ENCODE data around the gene GAREM1. TPM values are rescaled to one million over a fixed set of nuclear protein-coding genes. Genes with fewer than 3 reads are reported as not detected.
A peak's percentile ranks its signal among the peaks of the same experiment; 100 is the strongest.

Gene GAREM1
- total and polyA plus RNA-seq, 4 donors, result 3.0 to 13.7 (median 8.5) TPM

- H3K4me1 ChIP-seq (ENCODE audit: control insufficient read depth in 5 of 5, insufficient read depth in 5 of 5, low read length in 5 of 5), result peaks cover 0 to 2% (median 0%) of the 10 kb centered on the region in 5 donors
- ATAC-seq (ENCODE audit: insufficient read depth, low FRiP score), result no peak
- DNase-seq, result no peak
- H3K27ac ChIP-seq (ENCODE audit: low read depth in 1 of 2, low read length in 1 of 2), result no peak overlapping the region
- no peaks in the 10 kb centered on the region for H3K36me3 ChIP-seq (ENCODE audit: control insufficient read depth in 4 of 4, insufficient read depth in 4 of 4, low read length in 4 of 4)
- H3K4me3 ChIP-seq, result no peak overlapping the region
- H3K9me3 ChIP-seq (ENCODE audit: control insufficient read depth in 4 of 4, insufficient read depth in 3 of 4, low read length in 3 of 4), result no peaks in the 10 kb centered on the region
- H3K27me3 ChIP-seq (ENCODE audit: control insufficient read depth in 3 of 3, insufficient read depth in 3 of 3, low read length in 2 of 3), result no peaks in the 10 kb centered on the region
- TF ChIP-seq CTCF (IDR thresholded peaks at IDR 0.05; ENCODE audit: control extremely low read depth, extremely low read depth), result no peak
- WGBS, 2 donors, result 98 to 99% methylated on average over 8 of the region's 8 CpGs
- no peak overlapping the region for H3K9ac ChIP-seq (ENCODE audit: insufficient read depth in 1 of 2, low read length in 2 of 2)
Measured at GRCh38 chr18:32275221-32275620, 195.5 kb downstream of the GAREM1 start.

- H3K4me3 ChIP-seq, result no peak overlapping the region
- no peaks in the 10 kb centered on the region for H3K9me3 ChIP-seq (ENCODE audit: control insufficient read depth in 4 of 4, insufficient read depth in 3 of 4, low read length in 3 of 4)
- peaks cover 0 to 2% (median 0%) of the 10 kb centered on the region in 5 donors for H3K4me1 ChIP-seq (ENCODE audit: control insufficient read depth in 5 of 5, insufficient read depth in 5 of 5, low read length in 5 of 5)
- DNase-seq (peak in 1 of 3 donors; percentile 15), ATAC-seq (ENCODE audit: insufficient read depth, low FRiP score) (no peak)
- H3K36me3 ChIP-seq (ENCODE audit: control insufficient read depth in 4 of 4, insufficient read depth in 4 of 4, low read length in 4 of 4), result peaks cover 0 to 5% (median 1%) of the 10 kb centered on the region in 4 donors
- WGBS, 2 donors, result 90 to 92% methylated on average over 7 of the region's 7 CpGs
- no peaks in the 10 kb centered on the region for H3K27me3 ChIP-seq (ENCODE audit: control insufficient read depth in 3 of 3, insufficient read depth in 3 of 3, low read length in 2 of 3)
- no peak overlapping the region for H3K27ac ChIP-seq (ENCODE audit: low read depth in 1 of 2, low read length in 1 of 2)
- no peak overlapping the region for H3K9ac ChIP-seq (ENCODE audit: insufficient read depth in 1 of 2, low read length in 2 of 2)
- no peak for TF ChIP-seq CTCF (IDR thresholded peaks at IDR 0.05; ENCODE audit: control extremely low read depth, extremely low read depth)
Measured at GRCh38 chr18:32274307-32274706, 196.4 kb downstream of the GAREM1 start.

- Histone ChIP-seq H3K27me3 (ENCODE audit: control insufficient read depth in 3 of 3, insufficient read depth in 3 of 3, low read length in 2 of 3) (no peaks in the 10 kb centered on the region), H3K9me3 (ENCODE audit: control insufficient read depth in 4 of 4, insufficient read depth in 3 of 4, low read length in 3 of 4) (no peaks in the 10 kb centered on the region), H3K4me3 (no peak overlapping the region), H3K27ac (ENCODE audit: low read depth in 1 of 2, low read length in 1 of 2) (no peak overlapping the region), H3K36me3 (ENCODE audit: control insufficient read depth in 4 of 4, insufficient read depth in 4 of 4, low read length in 4 of 4) (peaks cover 0 to 10% (median 4%) of the 10 kb centered on the region in 4 donors), H3K9ac (ENCODE audit: insufficient read depth in 1 of 2, low read length in 2 of 2) (no peak overlapping the region), H3K4me1 (ENCODE audit: control insufficient read depth in 5 of 5, insufficient read depth in 5 of 5, low read length in 5 of 5) (peaks cover 0 to 2% (median 0%) of the 10 kb centered on the region in 5 donors)
- peak in 2 of 3 donors; percentile 32 to 54 for DNase-seq
- 59 to 60% methylated on average over 5 of the region's 5 CpGs for WGBS, 2 donors
- TF ChIP-seq CTCF (IDR thresholded peaks at IDR 0.05; ENCODE audit: control extremely low read depth, extremely low read depth), result peak; percentile 27
- peak; percentile 63 for ATAC-seq (ENCODE audit: insufficient read depth, low FRiP score)
Measured at GRCh38 chr18:32271672-32272208, 198.9 kb downstream of the GAREM1 start.

- Histone ChIP-seq H3K4me3 (no peak overlapping the region), H3K9ac (ENCODE audit: insufficient read depth in 1 of 2, low read length in 2 of 2) (no peak overlapping the region), H3K27ac (ENCODE audit: low read depth in 1 of 2, low read length in 1 of 2) (no peak overlapping the region), H3K27me3 (ENCODE audit: control insufficient read depth in 3 of 3, insufficient read depth in 3 of 3, low read length in 2 of 3) (no peaks in the 10 kb centered on the region), H3K36me3 (ENCODE audit: control insufficient read depth in 4 of 4, insufficient read depth in 4 of 4, low read length in 4 of 4) (peaks cover 0 to 10% (median 4%) of the 10 kb centered on the region in 4 donors), H3K9me3 (ENCODE audit: control insufficient read depth in 4 of 4, insufficient read depth in 3 of 4, low read length in 3 of 4) (no peaks in the 10 kb centered on the region), H3K4me1 (ENCODE audit: control insufficient read depth in 5 of 5, insufficient read depth in 5 of 5, low read length in 5 of 5) (peaks cover 0 to 3% (median 0%) of the 10 kb centered on the region in 5 donors)
- DNase-seq (no peak), ATAC-seq (ENCODE audit: insufficient read depth, low FRiP score) (no peak)
- no peak for TF ChIP-seq CTCF (IDR thresholded peaks at IDR 0.05; ENCODE audit: control extremely low read depth, extremely low read depth)
- 87 to 92% methylated on average over 8 of the region's 8 CpGs for WGBS, 2 donors
Measured at GRCh38 chr18:32270341-32270740, 200.3 kb downstream of the GAREM1 start.

Measured in lung (tissue), 12 donors.